Hepatocyte (in vitro differentiated cells): ENCODE measurements around the gene OCA2. TPM values are rescaled to one million over a fixed set of nuclear protein-coding genes. Genes with fewer than 3 reads are reported as not detected.

Experiments
- DNase-seq: peaks from one replicate; pipeline ENCODE4 v3.0.0-alpha.2; 2016; ENCODE audit warnings: low spot score
- H2AFZ ChIP-seq: fragments of 200-600 bp; sonication (generic); 2 replicates; pipeline ENCODE4 v1.6.0; 2016; ENCODE audit warnings: antibody characterized with exemption, mild to moderate bottlenecking
- H3K27ac ChIP-seq: fragments of 200-600 bp; sonication (generic); 2 replicates; pipeline ENCODE4 v1.5.1; 2016; ENCODE audit warnings: mild to moderate bottlenecking
- H3K27me3 ChIP-seq: fragments of 200-600 bp; sonication (generic); 2 replicates; pipeline ENCODE4 v1.6.1; 2016
- H3K36me3 ChIP-seq: fragments of 200-600 bp; sonication (generic); replicated peaks from 2 replicates; pipeline ENCODE4 v1.5.1; 2016; ENCODE audit warnings: low read depth; ENCODE audit not compliant: insufficient read depth
- H3K4me1 ChIP-seq: fragments of 200-600 bp; sonication (generic); 2 replicates; pipeline ENCODE4 v1.5.1; 2016; ENCODE audit warnings: mild to moderate bottlenecking, moderate library complexity; ENCODE audit not compliant: insufficient read depth
- H3K4me2 ChIP-seq: fragments of 200-600 bp; sonication (generic); 2 replicates; pipeline ENCODE4 v1.6.0; 2016
- H3K4me3 ChIP-seq: fragments of 200-600 bp; sonication (generic); 2 replicates; pipeline ENCODE4 v1.5.1; 2016; ENCODE audit warnings: mild to moderate bottlenecking
- H3K79me2 ChIP-seq: fragments of 200-600 bp; sonication (generic); 2 replicates; pipeline ENCODE4 v1.6.0; 2017; ENCODE audit warnings: mild to moderate bottlenecking
- H3K9me2 ChIP-seq: fragments of 200-600 bp; sonication (generic); replicated peaks from 2 replicates; pipeline ENCODE4 v1.6.0; 2017; ENCODE audit warnings: mild to moderate bottlenecking; ENCODE audit not compliant: insufficient read depth
- H3K9me3 ChIP-seq: fragments of 200-600 bp; sonication (generic); 2 replicates; pipeline ENCODE4 v1.5.1; 2016; ENCODE audit warnings: low read depth, mild to moderate bottlenecking
- H4K20me1 ChIP-seq: fragments of 200-600 bp; sonication (generic); 2 replicates; pipeline ENCODE4 v1.6.0; 2016; ENCODE audit warnings: mild to moderate bottlenecking; ENCODE audit not compliant: insufficient read depth, poor library complexity, severe bottlenecking
- EZH2 ChIP-seq: fragments of 200-600 bp; sonication (generic); IDR thresholded peaks from 2 replicates; pipeline ENCODE4 v1.6.1; 2016; ENCODE audit warnings: antibody characterized with exemption, mild to moderate bottlenecking, borderline replicate concordance
- EZH2phosphoT487 ChIP-seq: fragments of 200-600 bp; sonication (generic); IDR thresholded peaks from one replicate; pipeline ENCODE4 v1.6.1; 2018; ENCODE audit warnings: antibody characterized with exemption, mild to moderate bottlenecking, low read depth, moderate library complexity; ENCODE audit not compliant: unreplicated experiment, severe bottlenecking
- WGBS: methylation state at CpG from one replicate; pipeline ENCODE4 v1.1.6; 2016; ENCODE audit warnings: low lambda C conversion rate; ENCODE audit errors: missing lambda C conversion rate; 5-methylcytosine and 5-hydroxymethylcytosine counted together
- polyA plus RNA-seq: library from polyadenylated mRNA; unstranded; fragments of >200 nt; fragmentation: Nextera tagmentation; extraction: Ambion mirVana; gene quantifications from 2 replicates; pipeline ENCODE4 v1.2.1, GENCODE V29; 2016
- total RNA-seq: library from RNA; depleted of rRNA; stranded (reverse); fragments of >200 nt; gene quantifications from 2 replicates; pipeline ENCODE4 v1.2.3, GENCODE V29; 2014
- TF ChIP-seq, protein P1 (sequence below): fragments of 200-600 bp; sonication (generic); IDR thresholded peaks from 2 replicates; pipeline ENCODE4 v1.5.1; 2016; ENCODE audit warnings: antibody characterized with exemption, mild to moderate bottlenecking; ENCODE audit not compliant: poor library complexity

The OCA2 gene
- total and polyA plus RNA-seq, 2 experiments from 2014 or later = 25.1 to 27.7 TPM

DNA sequence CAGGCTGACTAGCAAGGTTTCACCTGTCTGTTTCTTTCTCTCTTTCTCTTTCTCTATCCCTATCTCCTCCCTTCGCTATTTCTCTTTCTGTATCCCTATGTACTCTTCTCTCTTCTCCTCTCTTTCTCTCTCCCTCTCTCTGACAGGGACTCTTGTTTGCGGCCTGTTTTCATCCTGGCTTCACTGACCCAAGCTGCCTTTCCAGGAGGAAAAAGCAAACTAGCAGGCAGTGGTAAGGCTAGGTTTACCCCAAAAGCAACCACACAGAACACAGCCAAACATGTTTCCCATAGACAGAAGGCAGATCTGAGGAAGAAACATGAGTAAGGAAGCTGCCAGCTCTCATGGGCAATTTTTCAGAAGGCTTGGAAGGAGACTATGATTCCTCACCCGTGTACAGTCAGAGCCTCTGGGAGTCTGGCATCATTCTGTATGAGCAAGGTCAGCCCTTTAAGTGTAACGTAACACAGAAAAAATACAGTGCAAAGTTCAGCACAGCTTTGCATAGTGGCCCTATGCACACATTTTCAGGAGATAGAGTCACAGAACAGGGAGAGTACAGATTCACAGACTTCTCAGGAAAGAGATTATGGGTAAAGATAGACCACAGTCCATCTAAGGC lies 61.0 kb downstream of the OCA2 start:
- TF ChIP-seq, protein P1, sequence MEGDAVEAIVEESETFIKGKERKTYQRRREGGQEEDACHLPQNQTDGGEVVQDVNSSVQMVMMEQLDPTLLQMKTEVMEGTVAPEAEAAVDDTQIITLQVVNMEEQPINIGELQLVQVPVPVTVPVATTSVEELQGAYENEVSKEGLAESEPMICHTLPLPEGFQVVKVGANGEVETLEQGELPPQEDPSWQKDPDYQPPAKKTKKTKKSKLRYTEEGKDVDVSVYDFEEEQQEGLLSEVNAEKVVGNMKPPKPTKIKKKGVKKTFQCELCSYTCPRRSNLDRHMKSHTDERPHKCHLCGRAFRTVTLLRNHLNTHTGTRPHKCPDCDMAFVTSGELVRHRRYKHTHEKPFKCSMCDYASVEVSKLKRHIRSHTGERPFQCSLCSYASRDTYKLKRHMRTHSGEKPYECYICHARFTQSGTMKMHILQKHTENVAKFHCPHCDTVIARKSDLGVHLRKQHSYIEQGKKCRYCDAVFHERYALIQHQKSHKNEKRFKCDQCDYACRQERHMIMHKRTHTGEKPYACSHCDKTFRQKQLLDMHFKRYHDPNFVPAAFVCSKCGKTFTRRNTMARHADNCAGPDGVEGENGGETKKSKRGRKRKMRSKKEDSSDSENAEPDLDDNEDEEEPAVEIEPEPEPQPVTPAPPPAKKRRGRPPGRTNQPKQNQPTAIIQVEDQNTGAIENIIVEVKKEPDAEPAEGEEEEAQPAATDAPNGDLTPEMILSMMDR = no peak
- TF ChIP-seq EZH2 (no peak), EZH2phosphoT487 (no peak)
- peak overlapping the region; percentile 92 for H3K27ac ChIP-seq
- H3K4me3 ChIP-seq = no peak overlapping the region
- no peaks in the 10 kb centered on the region for H3K27me3 ChIP-seq
- H4K20me1 ChIP-seq = no peaks in the 10 kb centered on the region
- H3K79me2 ChIP-seq = no peaks in the 10 kb centered on the region
- no peaks in the 10 kb centered on the region for H3K36me3 ChIP-seq
- no peaks in the 10 kb centered on the region for H3K9me2 ChIP-seq
- H3K9me3 ChIP-seq = no peaks in the 10 kb centered on the region
- peaks cover 13% of the 10 kb centered on the region for H3K4me1 ChIP-seq
- H2AFZ ChIP-seq = no peak overlapping the region
- H3K4me2 ChIP-seq = no peak overlapping the region
- WGBS = 65% methylated on average over 4 of the region's 4 CpGs
- DNase-seq = peak; percentile 65

DNA sequence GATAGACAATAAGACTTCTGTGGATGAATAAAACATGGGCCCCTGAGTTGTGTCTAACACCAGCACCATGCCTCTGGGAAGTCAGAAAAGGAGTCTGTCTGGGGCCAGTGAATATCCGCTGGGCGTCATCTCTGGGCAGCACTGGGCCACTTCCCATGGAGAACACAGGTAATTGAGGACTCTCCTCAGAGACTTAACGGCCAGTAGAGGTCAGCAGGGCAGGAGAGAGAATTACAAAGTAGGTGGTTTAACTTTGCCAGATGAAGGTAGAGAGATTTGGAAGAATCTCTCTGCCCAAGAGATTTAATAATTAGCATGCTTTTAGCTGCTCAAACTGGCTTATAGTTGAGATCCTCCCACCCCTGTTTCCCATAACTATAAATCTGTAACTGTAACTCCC lies 65.7 kb downstream of the OCA2 start:
- H3K9me3 ChIP-seq = no peaks in the 10 kb centered on the region
- 74% methylated on average over 3 of the region's 3 CpGs for WGBS
- TF ChIP-seq EZH2phosphoT487 (no peak), EZH2 (no peak)
- TF ChIP-seq, protein P1 = no peak

DNA sequence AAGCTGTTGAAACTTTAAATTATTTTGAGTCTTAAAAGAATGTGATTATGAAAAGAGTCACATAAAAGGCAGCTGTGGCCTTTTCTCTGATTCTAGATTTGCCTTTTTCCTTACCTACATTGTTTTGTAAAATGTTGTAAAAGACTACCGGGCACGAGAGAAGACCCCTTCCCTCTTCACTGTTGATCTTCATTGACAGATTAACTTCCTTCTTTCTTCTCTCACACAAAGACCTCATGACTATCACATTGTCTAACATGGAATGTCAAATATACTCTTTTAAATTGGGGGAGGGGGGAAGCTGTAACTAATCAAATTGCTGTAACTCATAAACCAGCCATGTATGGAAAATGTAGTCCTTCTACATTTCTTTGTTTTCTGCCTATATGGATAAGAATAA lies 68.3 kb downstream of the OCA2 start:
- WGBS = 70% methylated on average over 2 of the region's 2 CpGs
- no peaks in the 10 kb centered on the region for H3K27me3 ChIP-seq
- no peaks in the 10 kb centered on the region for H4K20me1 ChIP-seq
- H3K79me2 ChIP-seq = no peaks in the 10 kb centered on the region
- no peaks in the 10 kb centered on the region for H3K36me3 ChIP-seq
- no peak overlapping the region for H3K4me3 ChIP-seq
- H3K4me2 ChIP-seq = no peak overlapping the region
- H3K9me2 ChIP-seq = no peaks in the 10 kb centered on the region
- DNase-seq = no peak
- H3K4me1 ChIP-seq = no peaks in the 10 kb centered on the region
- H2AFZ ChIP-seq = no peak overlapping the region
- TF ChIP-seq, protein P1 = no peak
- TF ChIP-seq EZH2 (no peak), EZH2phosphoT487 (no peak)
- H3K9me3 ChIP-seq = no peaks in the 10 kb centered on the region
- H3K27ac ChIP-seq = no peak overlapping the region

More for the DNA sequence above, 65.7 kb downstream of the OCA2 start:
- no peak overlapping the region for H2AFZ ChIP-seq
- H3K27me3 ChIP-seq = no peaks in the 10 kb centered on the region
- H3K36me3 ChIP-seq = no peaks in the 10 kb centered on the region
- no peak for DNase-seq
- H3K79me2 ChIP-seq = no peaks in the 10 kb centered on the region
- H3K4me1 ChIP-seq = peaks cover 9% of the 10 kb centered on the region
- no peaks in the 10 kb centered on the region for H3K9me2 ChIP-seq
- no peak overlapping the region for H3K4me2 ChIP-seq
- no peak overlapping the region for H3K27ac ChIP-seq
- H4K20me1 ChIP-seq = no peaks in the 10 kb centered on the region
- no peak overlapping the region for H3K4me3 ChIP-seq
